ENCODE results near the gene CTBP1. TPM values are rescaled to one million over a fixed set of nuclear protein-coding genes. Genes with fewer than 3 reads are reported as not detected.

The CTBP1 gene
- polyA plus RNA-seq, 4 donors: 130 to 166 (median 139) TPM

GRCh38 chr4:1179089-1179441, 69.9 kb downstream of the CTBP1 start:
- DNase-seq (ENCODE audit: low read depth in 4 of 4, low spot score in 3 of 4): no peak

GRCh38 chr4:1178300-1179088, 70.4 kb downstream of the CTBP1 start:
- DNase-seq (ENCODE audit: low read depth in 4 of 4, low spot score in 3 of 4): no peak

GRCh38 chr4:1177274-1178141, 71.4 kb downstream of the CTBP1 start:
- DNase-seq (ENCODE audit: low read depth in 4 of 4, low spot score in 3 of 4): no peak

GRCh38 chr4:1176398-1177273, 72.3 kb downstream of the CTBP1 start:
- DNase-seq (ENCODE audit: low read depth in 4 of 4, low spot score in 3 of 4): no peak

- DNase-seq (ENCODE audit: low read depth in 4 of 4, low spot score in 3 of 4): no peak
Measured at GRCh38 chr4:1175635-1176229, 73.2 kb downstream of the CTBP1 start.

GRCh38 chr4:1174941-1175634, 73.8 kb downstream of the CTBP1 start:
- no peak for DNase-seq (ENCODE audit: low read depth in 4 of 4, low spot score in 3 of 4)

- no peak for DNase-seq (ENCODE audit: low read depth in 4 of 4, low spot score in 3 of 4)
Measured at GRCh38 chr4:1172971-1173757, 75.8 kb downstream of the CTBP1 start.

- no peak for DNase-seq (ENCODE audit: low read depth in 4 of 4, low spot score in 3 of 4)
Measured at GRCh38 chr4:1172228-1172851, 76.6 kb downstream of the CTBP1 start, which contains the start of gene SPON2. SPON2 (minus strand) TSS chr4:1172583.

GRCh38 chr4:1171311-1172227, 77.4 kb downstream of the CTBP1 start:
- DNase-seq (ENCODE audit: low read depth in 4 of 4, low spot score in 3 of 4): no peak

GRCh38 chr4:1170976-1171310, 78.0 kb downstream of the CTBP1 start:
- DNase-seq (ENCODE audit: low read depth in 4 of 4, low spot score in 3 of 4): no peak

- no peak for DNase-seq (ENCODE audit: low read depth in 4 of 4, low spot score in 3 of 4)
Measured at GRCh38 chr4:1170156-1170975, 78.6 kb downstream of the CTBP1 start.

- DNase-seq (ENCODE audit: low read depth in 4 of 4, low spot score in 3 of 4): no peak
Measured at GRCh38 chr4:1169691-1170096, 79.2 kb downstream of the CTBP1 start.

GRCh38 chr4:1169171-1169671, 79.7 kb downstream of the CTBP1 start:
- DNase-seq (ENCODE audit: low read depth in 4 of 4, low spot score in 3 of 4): no peak

GRCh38 chr4:1168191-1169101, 80.5 kb downstream of the CTBP1 start:
- no peak for DNase-seq (ENCODE audit: low read depth in 4 of 4, low spot score in 3 of 4)

GRCh38 chr4:1167244-1167949, 81.5 kb downstream of the CTBP1 start:
- DNase-seq (ENCODE audit: low read depth in 4 of 4, low spot score in 3 of 4): peak in 3 of 4 donors; percentile 62 to 68 (median 67)
